K562 (cell line): ENCODE data around the gene RTL10.

Experiments
- CTCF ChIP-seq, 3 experiments: IDR thresholded peaks in 2 of 3; conservative IDR thresholded peaks in 1 of 3; 2 replicates each; pipeline ENCODE4 v1.5.1; 2011 to 2012; ENCODE audit warnings: low read length in 3 of 3, mild to moderate bottlenecking in 3 of 3, control low read depth in 2 of 3, improper control_type of control experiment in 1 of 3, inconsistent platforms in 1 of 3, low read depth in 1 of 3, mixed read lengths in 1 of 3, moderate library complexity in 1 of 3; ENCODE audit not compliant: insufficient read depth in 2 of 3
- PURB ChIP-seq: sonication (generic); formaldehyde crosslinking; IDR thresholded peaks from 2 replicates; pipeline ENCODE4 v1.9.0; 2021; ENCODE audit warnings: low read depth, mild to moderate bottlenecking, missing genetic modification reagents
- REST ChIP-seq, 2 experiments: fragments of 450-650 bp; formaldehyde crosslinking in 1 of 2; IDR thresholded peaks; 2 replicates each; pipeline versions ENCODE4 v1.4.0 to v1.6.1; 2014 to 2020; ENCODE audit warnings: mild to moderate bottlenecking in 2 of 2, borderline replicate concordance in 1 of 2, low read depth in 1 of 2
- ZNF561 ChIP-seq: fragments of 450-650 bp; formaldehyde crosslinking; conservative IDR thresholded peaks from 2 replicates; pipeline ENCODE4 v1.4.0; 2020; ENCODE audit warnings: mild to moderate bottlenecking, moderate library complexity
- ZNF609 ChIP-seq: sonication (generic); formaldehyde crosslinking; IDR thresholded peaks from 2 replicates; pipeline ENCODE4 v1.8.1; 2023; ENCODE audit warnings: missing genetic modification reagents, mild to moderate bottlenecking, borderline replicate concordance

GRCh38 chr22:19868773-19869471, 14.2 kb upstream of the RTL10 start:
- TF ChIP-seq PURB (no peak), ZNF609 (no peak), CTCF (IDR thresholded peaks at IDR 0.05 in 2 of 3, conservative IDR thresholded peaks at IDR 0.05 in 1 of 3; ENCODE audit: insufficient read depth in 2 of 3, low read depth in 1 of 3, low read length in 3 of 3) (no peak), ZNF561 (CRISPR knock-in tag) (no peak), REST (IDR thresholded peaks at IDR 0.05; ENCODE audit: borderline replicate concordance) (no peak), REST (CRISPR knock-in tag; IDR thresholded peaks at IDR 0.05; ENCODE audit: low read depth) (no peak)
